HG03139 (cell line): ENCODE results near the gene VSIR.

ENCODE experiments used
- ATAC-seq: cut with Tn5 transposase; IDR thresholded peaks from one replicate; pipeline ENCODE4 v1.9.1; 2021; ENCODE audit not compliant: unreplicated experiment

The VSIR gene

GRCh38 chr10:71715860-71716259 lies 57.5 kb downstream of the VSIR start:
- ATAC-seq, result no peak

- no peak for ATAC-seq
These were observed 58.3 kb downstream of the VSIR start for GRCh38 chr10:71715026-71715425.

GRCh38 chr10:71714592-71714991 lies 58.7 kb downstream of the VSIR start:
- no peak for ATAC-seq

GRCh38 chr10:71714031-71714410 lies 59.3 kb downstream of the VSIR start:
- no peak for ATAC-seq

- no peak for ATAC-seq
These were observed 59.9 kb downstream of the VSIR start for GRCh38 chr10:71713135-71714030.

GRCh38 chr10:71712572-71713134 lies 60.7 kb downstream of the VSIR start:
- ATAC-seq, result no peak

GRCh38 chr10:71712170-71712569 lies 61.1 kb downstream of the VSIR start:
- ATAC-seq, result no peak

GRCh38 chr10:71711052-71711623 lies 62.2 kb downstream of the VSIR start:
- ATAC-seq, result no peak

- ATAC-seq, result no peak
These were observed 62.8 kb downstream of the VSIR start for GRCh38 chr10:71710519-71710918.

- ATAC-seq, result no peak
These were observed 64.1 kb downstream of the VSIR start for GRCh38 chr10:71708897-71709882.

GRCh38 chr10:71708301-71708703 lies 65.0 kb downstream of the VSIR start:
- no peak for ATAC-seq

GRCh38 chr10:71707240-71707789 lies 66.0 kb downstream of the VSIR start:
- ATAC-seq, result no peak

GRCh38 chr10:71706216-71707121 lies 66.9 kb downstream of the VSIR start:
- no peak for ATAC-seq

GRCh38 chr10:71705582-71705981 lies 67.7 kb downstream of the VSIR start:
- ATAC-seq, result no peak

- ATAC-seq, result no peak
These were observed 68.5 kb downstream of the VSIR start for GRCh38 chr10:71704816-71705215.

- no peak for ATAC-seq
These were observed 69.7 kb downstream of the VSIR start for GRCh38 chr10:71703577-71703976.

- ATAC-seq, result no peak
These were observed 71.7 kb downstream of the VSIR start for GRCh38 chr10:71701496-71702132.

GRCh38 chr10:71700731-71701368 lies 72.5 kb downstream of the VSIR start:
- ATAC-seq, result no peak

GRCh38 chr10:71698737-71699136 lies 74.6 kb downstream of the VSIR start:
- no peak for ATAC-seq
